ENCODE results near the gene KLHDC4. TPM values are rescaled to one million over a fixed set of nuclear protein-coding genes. Genes with fewer than 3 reads are reported as not detected.

KLHDC4 gene
- total and polyA plus RNA-seq, 7 donors, result 12.7 to 71.0 (median 25.5) TPM

DNA sequence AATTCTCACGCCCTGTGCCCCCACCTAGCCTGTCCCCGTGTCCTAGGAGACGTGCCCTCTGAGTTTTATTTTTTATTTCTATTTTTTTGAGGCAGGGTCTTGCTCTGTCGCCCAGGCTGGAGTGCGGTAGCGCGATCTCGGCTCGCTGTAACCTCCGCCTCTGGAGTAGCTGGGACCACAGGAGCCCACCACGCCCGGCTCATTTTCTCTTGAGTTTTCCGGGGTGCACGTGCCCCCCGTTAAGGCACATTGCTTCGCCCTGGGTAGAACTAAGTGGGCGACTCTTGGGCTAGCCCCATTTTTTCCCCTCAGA lies 655 bp upstream of the KLHDC4 start:
- no peaks in the 10 kb centered on the region for H3K9me3 ChIP-seq
- TF ChIP-seq POLR2AphosphoS5 (IDR thresholded peaks at IDR 0.05), result no peak
- TF ChIP-seq, protein P1, sequence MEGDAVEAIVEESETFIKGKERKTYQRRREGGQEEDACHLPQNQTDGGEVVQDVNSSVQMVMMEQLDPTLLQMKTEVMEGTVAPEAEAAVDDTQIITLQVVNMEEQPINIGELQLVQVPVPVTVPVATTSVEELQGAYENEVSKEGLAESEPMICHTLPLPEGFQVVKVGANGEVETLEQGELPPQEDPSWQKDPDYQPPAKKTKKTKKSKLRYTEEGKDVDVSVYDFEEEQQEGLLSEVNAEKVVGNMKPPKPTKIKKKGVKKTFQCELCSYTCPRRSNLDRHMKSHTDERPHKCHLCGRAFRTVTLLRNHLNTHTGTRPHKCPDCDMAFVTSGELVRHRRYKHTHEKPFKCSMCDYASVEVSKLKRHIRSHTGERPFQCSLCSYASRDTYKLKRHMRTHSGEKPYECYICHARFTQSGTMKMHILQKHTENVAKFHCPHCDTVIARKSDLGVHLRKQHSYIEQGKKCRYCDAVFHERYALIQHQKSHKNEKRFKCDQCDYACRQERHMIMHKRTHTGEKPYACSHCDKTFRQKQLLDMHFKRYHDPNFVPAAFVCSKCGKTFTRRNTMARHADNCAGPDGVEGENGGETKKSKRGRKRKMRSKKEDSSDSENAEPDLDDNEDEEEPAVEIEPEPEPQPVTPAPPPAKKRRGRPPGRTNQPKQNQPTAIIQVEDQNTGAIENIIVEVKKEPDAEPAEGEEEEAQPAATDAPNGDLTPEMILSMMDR (IDR thresholded peaks at IDR 0.05), result no peak
- TF ChIP-seq POLR2A (IDR thresholded peaks at IDR 0.05), result no peak
- H3K4me3 ChIP-seq, result peak overlapping the region; percentile 80 to 84 (median 80)
- intact Hi-C loops (cut with DNase I), result loop anchor here (10.0 kb wide), 1 partner anchor 808 kb away; the partner anchor contains the start of gene ZC3H18
- H3K27ac ChIP-seq, result peak overlapping the region; percentile 80 to 89 (median 83)
- no peaks in the 10 kb centered on the region for H3K27me3 ChIP-seq
- H3K4me1 ChIP-seq, result peaks cover 0 to 21% (median 16%) of the 10 kb centered on the region in 4 donors
- no peak for DNase-seq
- WGBS, 2 donors, result 43 to 49% methylated on average over 17 of the region's 17 CpGs
- peaks cover 0 to 28% (median 1%) of the 10 kb centered on the region in 4 donors for H3K36me3 ChIP-seq

DNA sequence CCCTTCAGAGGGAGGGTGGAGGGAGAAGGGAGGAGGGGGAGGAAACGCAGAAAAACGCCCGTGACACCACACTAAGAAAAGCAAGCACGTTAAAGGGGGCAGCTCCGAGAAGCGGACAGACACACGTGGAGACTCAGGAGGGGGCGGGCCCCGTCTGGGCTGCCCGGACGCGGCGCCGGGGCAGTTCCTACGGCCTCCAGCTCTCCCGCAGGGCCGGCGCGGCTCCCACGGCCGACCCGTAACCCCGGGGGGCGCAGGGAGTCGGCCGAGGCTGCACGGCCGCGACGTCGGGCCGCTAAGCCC lies 362 bp downstream of the KLHDC4 start:
- WGBS, 2 donors, result 0% methylated on average over 32 of the region's 32 CpGs
- TF ChIP-seq, protein P1 (IDR thresholded peaks at IDR 0.05), result no peak
- TF ChIP-seq POLR2A (IDR thresholded peaks at IDR 0.05), result no peak
- TF ChIP-seq POLR2AphosphoS5 (IDR thresholded peaks at IDR 0.05), result no peak
- TF ChIP-seq EP300 (IDR thresholded peaks at IDR 0.05), result no peak

DNA sequence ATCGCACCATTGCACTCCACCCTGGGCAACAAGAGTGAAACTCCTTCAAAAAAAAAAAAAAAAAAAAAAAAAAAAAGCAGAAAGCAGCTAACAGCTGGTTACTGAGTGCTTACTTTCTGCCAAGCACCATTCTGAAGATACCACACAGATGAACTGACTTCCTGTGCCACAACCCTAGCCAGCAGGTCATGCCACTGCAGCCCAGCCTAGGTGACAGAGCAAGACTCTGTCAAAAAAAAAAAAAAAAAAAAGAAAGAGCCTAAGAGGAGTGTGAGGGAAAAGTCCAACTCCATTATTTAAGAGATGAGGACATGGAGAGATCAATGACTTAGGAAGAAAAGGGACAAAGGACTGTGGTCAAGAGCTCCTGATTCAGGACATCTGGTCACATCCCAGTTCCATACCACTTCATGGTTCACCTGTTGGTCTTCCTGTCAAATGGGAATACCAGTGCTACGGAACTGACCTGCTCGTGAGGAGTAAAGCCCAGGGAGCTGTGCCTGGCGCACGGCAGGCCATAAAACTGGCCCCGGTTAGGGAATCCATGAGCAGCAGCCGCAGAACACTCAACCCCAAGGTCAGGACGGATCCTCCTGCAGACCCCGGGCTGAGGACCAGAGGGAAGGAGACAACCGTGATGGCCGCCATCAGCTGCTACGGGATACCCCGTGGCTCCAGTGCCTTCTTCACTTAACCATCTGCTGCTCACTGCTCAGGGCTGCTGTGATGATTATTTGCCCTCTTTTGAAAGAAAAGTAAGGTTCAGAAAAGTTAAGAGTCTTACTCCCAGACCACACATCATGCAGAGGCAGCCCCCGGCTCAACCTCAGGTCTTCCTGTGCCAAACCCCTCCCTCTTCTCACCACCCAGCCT lies 950 bp downstream of the KLHDC4 start:
- Histone ChIP-seq H3K36me3 (peaks cover 0 to 44% (median 2%) of the 10 kb centered on the region in 4 donors), H3K9me3 (no peaks in the 10 kb centered on the region), H3K4me3 (peak overlapping the region; percentile 80 to 84 (median 80)), H3K4me1 (peaks cover 0 to 21% (median 16%) of the 10 kb centered on the region in 4 donors), H3K27ac (peak overlapping the region; percentile 80 to 89 (median 83)), H3K27me3 (no peaks in the 10 kb centered on the region)
- TF ChIP-seq POLR2A (IDR thresholded peaks at IDR 0.05) (no peak), POLR2AphosphoS5 (IDR thresholded peaks at IDR 0.05) (no peak)
- intact Hi-C loops (cut with DNase I), result loop anchor here (10.0 kb wide), 1 partner anchor 810 kb away; the partner anchor contains the start of gene ZC3H18
- WGBS, 2 donors, result 16 to 29% methylated on average over 14 of the region's 14 CpGs
- DNase-seq, result no peak

More for the DNA sequence above, 362 bp downstream of the KLHDC4 start:
- Histone ChIP-seq H3K36me3 (peaks cover 0 to 39% (median 2%) of the 10 kb centered on the region in 4 donors), H3K4me3 (peak overlapping the region; percentile 80 to 84 (median 80)), H3K27me3 (no peaks in the 10 kb centered on the region), H3K4me1 (peaks cover 0 to 21% (median 16%) of the 10 kb centered on the region in 4 donors), H3K9me3 (no peaks in the 10 kb centered on the region), H3K27ac (peak overlapping the region; percentile 80 to 89 (median 83))
- intact Hi-C loops (cut with DNase I), result loop anchor here (10.0 kb wide), 1 partner anchor 809 kb away; the partner anchor contains the start of gene ZC3H18
- DNase-seq, result no peak

DNA sequence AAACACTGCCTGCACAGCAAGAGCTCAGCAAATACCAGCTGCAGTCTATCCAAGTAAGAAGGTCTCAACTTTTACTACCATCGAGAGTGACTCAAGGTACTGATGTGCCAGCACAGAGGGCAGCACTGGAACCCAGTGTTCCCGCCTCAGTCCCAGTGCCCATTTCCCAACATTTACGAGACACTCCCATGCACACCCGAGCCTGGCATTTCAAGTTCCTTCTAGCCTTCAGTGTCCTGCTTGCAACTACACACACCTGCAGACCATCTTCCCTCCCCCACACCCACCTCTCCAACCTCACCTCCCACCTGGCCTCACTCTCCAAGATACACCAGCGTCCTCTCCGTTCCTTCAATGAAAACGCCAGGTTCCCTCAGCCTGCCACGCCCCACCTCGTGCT lies 3.2 kb downstream of the KLHDC4 start:
- intact Hi-C loops (cut with DNase I), result loop anchor here (10.0 kb wide), 1 partner anchor 812 kb away; the partner anchor contains the start of gene ZC3H18
- peaks cover 0 to 21% (median 16%) of the 10 kb centered on the region in 4 donors for H3K4me1 ChIP-seq
- no peaks in the 10 kb centered on the region for H3K27me3 ChIP-seq
- no peak overlapping the region for H3K4me3 ChIP-seq
- no peak for DNase-seq
- no peak overlapping the region for H3K27ac ChIP-seq
- H3K36me3 ChIP-seq, result peaks cover 3 to 64% (median 4%) of the 10 kb centered on the region in 4 donors
- 50 to 78% methylated on average over 9 of the region's 9 CpGs for WGBS, 2 donors
- no peak for TF ChIP-seq EP300 (IDR thresholded peaks at IDR 0.05)
- TF ChIP-seq, protein P1 (IDR thresholded peaks at IDR 0.05), result no peak
- no peaks in the 10 kb centered on the region for H3K9me3 ChIP-seq

GRCh38 chr16:87762071-87762571 lies 3.7 kb downstream of the KLHDC4 start:
- H3K27me3 ChIP-seq, result no peaks in the 10 kb centered on the region
- no peak for DNase-seq
- WGBS, 2 donors, result 78 to 86% methylated on average over 14 of the region's 14 CpGs
- intact Hi-C loops (cut with DNase I), result loop anchor here (10.0 kb wide), 1 partner anchor 813 kb away; the partner anchor contains the start of gene ZC3H18
- no peak overlapping the region for H3K27ac ChIP-seq
- H3K4me1 ChIP-seq, result peaks cover 0 to 21% (median 16%) of the 10 kb centered on the region in 4 donors
- TF ChIP-seq EP300 (IDR thresholded peaks at IDR 0.05), result no peak
- no peak overlapping the region for H3K4me3 ChIP-seq
- peaks cover 3 to 69% (median 5%) of the 10 kb centered on the region in 4 donors for H3K36me3 ChIP-seq
- no peaks in the 10 kb centered on the region for H3K9me3 ChIP-seq
